Keratinocyte (primary cell): ENCODE measurements around the gene SREBF1. TPM values are rescaled to one million over a fixed set of nuclear protein-coding genes. Genes with fewer than 3 reads are reported as not detected.

Source experiments
- DNase-seq: peaks from one replicate; pipeline ENCODE4 v3.0.0-alpha.2; 2011; ENCODE audit warnings: low read depth, missing footprints, low spot score
- FAIRE-seq: peaks from 2 replicates; lab custom pipeline; 2011; peaks lifted over from hg19 to GRCh38; lab: Jason Lieb, UNC
- H2AFZ ChIP-seq: 2 replicates; pipeline ENCODE4 v1.6.0; 2012; ENCODE audit warnings: low read length, control low read depth, inconsistent platforms; ENCODE audit not compliant: control insufficient read depth
- H3K27ac ChIP-seq: 2 replicates; pipeline ENCODE4 v1.5.1; 2011; ENCODE audit warnings: low read length; ENCODE audit not compliant: control insufficient read depth, insufficient read depth
- H3K27me3 ChIP-seq: 3 replicates; pipeline ENCODE4 v1.6.0; 2011; ENCODE audit warnings: low read length; ENCODE audit not compliant: control insufficient read depth, insufficient read depth; ENCODE audit errors: extremely low read depth
- H3K36me3 ChIP-seq, 2 experiments: 2 replicates in 1 of 2; 3 replicates in 1 of 2; pipeline ENCODE4 v1.5.1; 2011; ENCODE audit warnings: low read length in 2 of 2, mild to moderate bottlenecking in 1 of 2; ENCODE audit not compliant: control insufficient read depth in 2 of 2, insufficient read depth in 2 of 2; ENCODE audit errors: extremely low read depth in 1 of 2
- H3K4me1 ChIP-seq: 3 replicates; pipeline ENCODE4 v1.5.1; 2011; ENCODE audit warnings: low read length; ENCODE audit not compliant: control insufficient read depth, insufficient read depth; ENCODE audit errors: extremely low read depth
- H3K4me2 ChIP-seq: 3 replicates; pipeline ENCODE4 v1.6.0; 2011; ENCODE audit warnings: low read depth, low read length; ENCODE audit not compliant: control insufficient read depth, insufficient read depth; ENCODE audit errors: extremely low read depth
- H3K4me3 ChIP-seq, 3 experiments: fragments of 200-600 bp in 1 of 3; sonication (generic) in 1 of 3; 2 replicates in 2 of 3; 3 replicates in 1 of 3; pipeline ENCODE4 v1.5.1; 2011 to 2016; ENCODE audit warnings: low read length in 3 of 3, mild to moderate bottlenecking in 3 of 3, control low read depth in 2 of 3, inconsistent platforms in 1 of 3, low read depth in 1 of 3, mixed read lengths in 1 of 3, mixed run types in 1 of 3, moderate library complexity in 1 of 3; ENCODE audit not compliant: control insufficient read depth in 2 of 3, insufficient read depth in 2 of 3; ENCODE audit errors: extremely low read depth in 1 of 3
- H3K79me2 ChIP-seq: 2 replicates; pipeline ENCODE4 v1.6.0; 2012; ENCODE audit warnings: low read length; ENCODE audit not compliant: control insufficient read depth, insufficient read depth
- H3K9ac ChIP-seq: 3 replicates; pipeline ENCODE4 v1.6.0; 2011; ENCODE audit warnings: low read length; ENCODE audit not compliant: control insufficient read depth, insufficient read depth; ENCODE audit errors: extremely low read depth
- H3K9me1 ChIP-seq: 3 replicates; pipeline ENCODE4 v1.6.0; 2011; ENCODE audit warnings: low read length; ENCODE audit not compliant: control insufficient read depth, insufficient read depth; ENCODE audit errors: extremely low read depth
- H3K9me3 ChIP-seq: 2 replicates; pipeline ENCODE4 v1.5.1; 2012; ENCODE audit warnings: low read depth, low read length; ENCODE audit not compliant: control insufficient read depth
- H4K20me1 ChIP-seq: 3 replicates; pipeline ENCODE4 v1.6.0; 2011; ENCODE audit warnings: low read length; ENCODE audit not compliant: control insufficient read depth, insufficient read depth; ENCODE audit errors: extremely low read depth
- CTCF ChIP-seq, 3 experiments: IDR thresholded peaks in 1 of 3; conservative IDR thresholded peaks in 1 of 3; optimal IDR thresholded peaks in 1 of 3; 2 replicates in 2 of 3; 3 replicates in 1 of 3; pipeline versions ENCODE3 to v1.5.1; 2011; ENCODE audit warnings: low read length in 3 of 3, mild to moderate bottlenecking in 3 of 3, moderate library complexity in 2 of 3, control low read depth in 1 of 3, inconsistent platforms in 1 of 3; ENCODE audit not compliant: insufficient read depth in 2 of 3; ENCODE audit errors: extremely low read depth in 1 of 3
- EZH2 ChIP-seq: IDR thresholded peaks from one replicate; pipeline ENCODE4 v1.6.1; 2012; ENCODE audit warnings: inconsistent platforms, mild to moderate bottlenecking, low read length, moderate library complexity
- dilution Hi-C: fragments of 300-500 bp; cut with MboI; formaldehyde crosslinking; loops from one replicate; pipeline ENCODE4 v1.7.0; 2020; ENCODE audit warnings: low sequenced_read_pairs; ENCODE audit not compliant: extremely low pct_ligation_motif_present
- polyA plus RNA-seq, 5 experiments: library from polyadenylated mRNA; depleted of rRNA in 3 of 5; stranded (reverse) in 3 of 5; stranded (forward) in 1 of 5; unstranded in 1 of 5; fragments of >200 nt; gene quantifications; 1 replicate in 1 of 5; 2 replicates in 3 of 5; 3 replicates in 1 of 5; pipeline versions ENCODE4 v1.2.1 to v1.2.3, GENCODE V29; 2011 to 2012; ENCODE audit warnings: missing spikeins in 2 of 5, low read depth in 1 of 5, low replicate concordance in 1 of 5

Gene SREBF1
- polyA plus RNA-seq, 1 donor (not counting 4 experiments of a cell fraction or from before 2014, with no cell fraction given), result 51.7 TPM

- Histone ChIP-seq H3K36me3 (peaks cover 0 to 2% of the 10 kb centered on the region in 2 experiments), H3K9ac (no peak overlapping the region), H4K20me1 (peaks cover 13% of the 10 kb centered on the region), H3K4me2 (no peak overlapping the region), H3K9me1 (no peaks in the 10 kb centered on the region), H2AFZ (no peak overlapping the region), H3K27me3 (no peaks in the 10 kb centered on the region), H3K4me3 (no peak overlapping the region), H3K9me3 (no peaks in the 10 kb centered on the region), H3K79me2 (peaks cover 65% of the 10 kb centered on the region), H3K27ac (no peak overlapping the region), H3K4me1 (peaks cover 29% of the 10 kb centered on the region)
- dilution Hi-C loops, result no loop called here
- no peak for TF ChIP-seq CTCF (optimal IDR thresholded peaks at IDR 0.05 in 1 of 3, IDR thresholded peaks at IDR 0.05 in 1 of 3, conservative IDR thresholded peaks at IDR 0.05 in 1 of 3; ENCODE audit: extremely low read depth in 1 of 3, insufficient read depth in 2 of 3, low read length in 3 of 3)
- no peak for TF ChIP-seq EZH2
- no peak for DNase-seq
- no peak for FAIRE-seq
Measured at GRCh38 chr17:17786998-17787397, 49.8 kb downstream of the SREBF1 start.

- FAIRE-seq, result no peak
- peaks cover 13% of the 10 kb centered on the region for H4K20me1 ChIP-seq
- dilution Hi-C loops, result no loop called here
Measured at GRCh38 chr17:17785407-17785806, 51.4 kb downstream of the SREBF1 start.

More at GRCh38 chr17:17785407-17785806, 51.4 kb downstream of the SREBF1 start:
- no peaks in the 10 kb centered on the region for H3K9me3 ChIP-seq
- H3K79me2 ChIP-seq, result peaks cover 54% of the 10 kb centered on the region
- H3K36me3 ChIP-seq, result peaks cover 0 to 2% of the 10 kb centered on the region in 2 experiments
- no peak for DNase-seq
- no peak overlapping the region for H2AFZ ChIP-seq
- no peaks in the 10 kb centered on the region for H3K27me3 ChIP-seq
- peaks cover 42% of the 10 kb centered on the region for H3K4me1 ChIP-seq
- H3K9ac ChIP-seq, result no peak overlapping the region
- TF ChIP-seq EZH2, result no peak
- TF ChIP-seq CTCF (optimal IDR thresholded peaks at IDR 0.05 in 1 of 3, IDR thresholded peaks at IDR 0.05 in 1 of 3, conservative IDR thresholded peaks at IDR 0.05 in 1 of 3; ENCODE audit: extremely low read depth in 1 of 3, insufficient read depth in 2 of 3, low read length in 3 of 3), result no peak
- no peak overlapping the region for H3K27ac ChIP-seq
- H3K4me2 ChIP-seq, result no peak overlapping the region
- no peak overlapping the region for H3K4me3 ChIP-seq
- H3K9me1 ChIP-seq, result no peaks in the 10 kb centered on the region
